Transverse colon (tissue), 3 donors: ENCODE data around the gene MDN1.

Experiments used
- CTCF ChIP-seq, 5 experiments: fragments of 200-600 bp in 3 of 5; fragments of 450-650 bp in 2 of 5; sonication (generic) in 3 of 5; IDR thresholded peaks; 1 replicate in 2 of 5; 2 replicates in 3 of 5; pipeline ENCODE4 v1.5.1; 2016 to 2017; ENCODE audit warnings: antibody characterized with exemption in 5 of 5, inconsistent platforms in 3 of 5, mild to moderate bottlenecking in 2 of 5, moderate library complexity in 1 of 5
- POLR2A ChIP-seq: fragments of 450-650 bp; IDR thresholded peaks from one replicate; pipeline ENCODE4 v1.6.1; 2016; ENCODE audit warnings: antibody characterized with exemption, mild to moderate bottlenecking, moderate library complexity

GRCh38 chr6:89706121-89706520 lies 113.5 kb downstream of the MDN1 start:
- no peak for TF ChIP-seq CTCF (IDR thresholded peaks at IDR 0.05)
- no peak for TF ChIP-seq POLR2A
